HG03060 (cell line): Measurements from ENCODE around the gene COPB2.

ENCODE experiments used
- ATAC-seq: cut with Tn5 transposase; IDR thresholded peaks from one replicate; pipeline ENCODE4 v1.9.1; 2021; ENCODE audit warnings: low read depth, moderate number of reproducible peaks; ENCODE audit not compliant: unreplicated experiment

Gene COPB2

GRCh38 chr3:139309880-139310279 is 79.6 kb downstream of the COPB2 start:
- ATAC-seq: no peak

GRCh38 chr3:139309061-139309591 is 80.3 kb downstream of the COPB2 start:
- no peak for ATAC-seq

DNA sequence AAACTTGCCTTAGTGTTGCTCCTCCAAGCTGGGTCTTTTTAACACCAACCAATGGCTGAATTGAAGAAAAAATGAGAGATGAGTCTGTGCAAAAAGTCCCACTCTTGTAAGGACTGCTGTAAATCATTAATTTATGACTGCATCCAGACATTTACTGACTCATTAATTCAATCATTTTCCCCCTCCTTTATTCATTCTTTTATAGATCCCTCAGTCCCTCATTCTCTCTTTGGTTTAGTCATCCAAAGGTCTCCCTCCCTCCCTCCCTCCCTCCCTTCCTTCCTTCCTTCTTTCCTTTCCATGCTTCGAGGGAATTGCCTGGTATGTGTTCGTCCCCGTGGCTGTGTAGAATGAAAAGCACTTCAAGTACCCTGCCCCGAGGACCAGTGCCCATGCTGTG is 80.9 kb downstream of the COPB2 start:
- no peak for ATAC-seq

DNA sequence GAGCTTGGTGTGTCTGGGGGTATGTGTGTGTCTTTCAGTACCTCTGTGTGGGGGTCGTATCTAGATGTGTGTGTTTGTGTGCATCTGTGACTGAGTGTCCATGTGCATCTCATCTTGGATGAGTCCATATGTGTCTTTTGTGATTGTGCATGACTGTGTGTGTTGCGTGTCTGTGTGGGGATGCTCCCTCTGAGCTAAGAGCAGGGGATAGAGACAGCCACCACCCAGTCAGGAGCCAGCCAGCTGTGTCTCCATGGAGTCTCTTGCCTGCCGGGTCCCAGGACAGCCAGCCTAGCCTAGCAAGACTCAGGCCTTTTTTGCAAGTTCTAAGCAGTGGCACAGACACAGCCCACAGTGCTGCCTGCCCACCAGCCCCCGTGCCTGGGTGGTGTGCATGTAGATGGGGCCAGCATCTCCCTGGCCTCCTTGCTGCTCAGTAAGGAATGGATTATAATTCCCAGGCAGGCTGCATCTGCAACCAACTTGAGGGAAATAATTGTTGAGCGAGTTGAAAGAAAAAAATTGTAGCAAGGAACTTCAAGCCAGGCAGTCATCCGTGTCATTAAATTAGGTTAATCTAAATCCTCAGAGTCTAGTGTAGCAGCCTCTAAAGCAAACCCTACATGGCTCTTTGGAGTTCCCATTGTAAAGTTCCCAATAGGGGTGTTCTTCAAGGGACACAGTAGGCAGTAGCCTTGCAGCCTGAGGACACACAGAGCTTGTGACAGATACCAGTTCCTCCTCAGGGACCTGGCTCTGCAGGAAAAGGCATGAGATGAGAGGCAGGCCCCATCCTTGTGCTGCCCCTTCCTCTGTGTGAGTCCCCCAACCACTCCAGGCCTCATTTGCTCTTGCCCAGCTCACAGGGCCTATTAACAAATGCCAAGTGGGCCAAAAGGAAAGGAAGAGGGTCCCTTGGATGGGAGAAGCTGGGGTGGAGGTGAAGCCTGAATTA is 81.6 kb downstream of the COPB2 start:
- ATAC-seq: no peak
